ENCODE data around the gene NOC2L. TPM values are rescaled to one million over a fixed set of nuclear protein-coding genes. Genes with fewer than 3 reads are reported as not detected.

NOC2L gene
- total and polyA plus RNA-seq, 9 of the 15 experiments (the other 6 are each of a cell fraction or from before 2014, with no cell fraction given) = 4.0 to 410 (median 200) TPM

DNA sequence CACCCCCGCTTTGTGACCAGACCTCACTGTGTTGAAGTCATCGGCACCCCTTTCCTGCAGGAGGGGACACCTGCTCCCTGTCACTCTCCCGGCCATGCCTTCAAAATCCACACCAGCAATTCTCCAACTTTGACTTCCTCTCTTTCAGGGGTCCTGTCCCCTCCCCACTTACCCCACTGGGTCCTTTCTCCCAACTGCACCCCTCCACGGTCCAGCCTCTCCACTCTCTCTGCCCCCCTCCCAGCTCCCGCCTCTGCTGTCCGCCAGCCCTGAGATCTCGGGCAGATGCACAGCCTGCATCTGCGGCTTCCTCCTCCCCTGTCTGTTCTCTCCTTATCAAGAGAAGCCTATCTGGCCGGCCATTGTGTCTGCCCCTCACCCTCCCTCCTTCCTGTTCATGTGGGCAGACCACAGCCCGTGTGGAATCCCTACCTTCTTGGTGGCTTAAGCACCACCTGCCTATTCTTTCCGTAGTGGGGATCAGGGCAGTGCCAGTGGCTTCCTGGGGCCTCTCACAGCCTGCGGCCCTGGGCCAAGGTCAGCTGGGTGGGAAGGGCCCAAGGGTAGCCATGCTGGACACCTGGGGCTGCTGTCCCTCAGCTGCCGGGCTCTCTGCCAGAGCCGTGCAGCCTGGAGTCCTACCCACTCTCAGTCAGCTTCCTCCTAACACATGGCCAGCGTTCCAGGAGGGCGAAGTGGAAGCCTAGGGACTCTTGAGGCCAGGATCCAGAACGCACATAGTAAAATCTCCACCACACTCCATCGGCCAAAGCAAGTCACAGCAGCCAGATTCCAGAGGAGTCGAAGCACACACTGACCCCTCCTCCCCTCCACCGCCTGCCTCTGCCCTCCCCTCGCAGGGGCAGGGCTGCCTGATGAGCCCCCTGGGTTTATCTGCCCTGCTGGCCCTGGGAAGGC, 46.0 kb upstream of the NOC2L start (continued):
- TF ChIP-seq SP1 (CRISPR knock-in tag; IDR thresholded peaks at IDR 0.05) = peak; percentile 31; the same call in 1 of the 2 replicates
- TF ChIP-seq SRSF1 (IDR thresholded peaks at IDR 0.05; ENCODE audit: low read depth, low read length) = no peak
- peak; percentile 89 for TF ChIP-seq CTBP1 (IDR thresholded peaks at IDR 0.05; ENCODE audit: borderline replicate concordance)
- peak in 1 of 2 experiments; percentile 38; a peak in 1 of 4 replicates for TF ChIP-seq ZNF639 (CRISPR knock-in tag; conservative IDR thresholded peaks at IDR 0.05 in 1 of 2, IDR thresholded peaks at IDR 0.05 in 1 of 2)
- TF ChIP-seq MTF1 (CRISPR knock-in tag; IDR thresholded peaks at IDR 0.05; ENCODE audit: borderline replicate concordance) = no peak
- TF ChIP-seq, protein P1, sequence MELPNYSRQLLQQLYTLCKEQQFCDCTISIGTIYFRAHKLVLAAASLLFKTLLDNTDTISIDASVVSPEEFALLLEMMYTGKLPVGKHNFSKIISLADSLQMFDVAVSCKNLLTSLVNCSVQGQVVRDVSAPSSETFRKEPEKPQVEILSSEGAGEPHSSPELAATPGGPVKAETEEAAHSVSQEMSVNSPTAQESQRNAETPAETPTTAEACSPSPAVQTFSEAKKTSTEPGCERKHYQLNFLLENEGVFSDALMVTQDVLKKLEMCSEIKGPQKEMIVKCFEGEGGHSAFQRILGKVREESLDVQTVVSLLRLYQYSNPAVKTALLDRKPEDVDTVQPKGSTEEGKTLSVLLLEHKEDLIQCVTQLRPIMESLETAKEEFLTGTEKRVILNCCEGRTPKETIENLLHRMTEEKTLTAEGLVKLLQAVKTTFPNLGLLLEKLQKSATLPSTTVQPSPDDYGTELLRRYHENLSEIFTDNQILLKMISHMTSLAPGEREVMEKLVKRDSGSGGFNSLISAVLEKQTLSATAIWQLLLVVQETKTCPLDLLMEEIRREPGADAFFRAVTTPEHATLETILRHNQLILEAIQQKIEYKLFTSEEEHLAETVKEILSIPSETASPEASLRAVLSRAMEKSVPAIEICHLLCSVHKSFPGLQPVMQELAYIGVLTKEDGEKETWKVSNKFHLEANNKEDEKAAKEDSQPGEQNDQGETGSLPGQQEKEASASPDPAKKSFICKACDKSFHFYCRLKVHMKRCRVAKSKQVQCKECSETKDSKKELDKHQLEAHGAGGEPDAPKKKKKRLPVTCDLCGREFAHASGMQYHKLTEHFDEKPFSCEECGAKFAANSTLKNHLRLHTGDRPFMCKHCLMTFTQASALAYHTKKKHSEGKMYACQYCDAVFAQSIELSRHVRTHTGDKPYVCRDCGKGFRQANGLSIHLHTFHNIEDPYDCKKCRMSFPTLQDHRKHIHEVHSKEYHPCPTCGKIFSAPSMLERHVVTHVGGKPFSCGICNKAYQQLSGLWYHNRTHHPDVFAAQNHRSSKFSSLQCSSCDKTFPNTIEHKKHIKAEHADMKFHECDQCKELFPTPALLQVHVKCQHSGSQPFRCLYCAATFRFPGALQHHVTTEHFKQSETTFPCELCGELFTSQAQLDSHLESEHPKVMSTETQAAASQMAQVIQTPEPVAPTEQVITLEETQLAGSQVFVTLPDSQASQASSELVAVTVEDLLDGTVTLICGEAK (IDR thresholded peaks at IDR 0.05) = peak; percentile 59; the same call in 1 of the 2 replicates
- TF ChIP-seq, protein P1 (CRISPR knock-in tag; IDR thresholded peaks at IDR 0.05) = no peak
- TF ChIP-seq ILF3 (IDR thresholded peaks at IDR 0.05; ENCODE audit: borderline replicate concordance) = no peak
- TF ChIP-seq MTA3 (IDR thresholded peaks at IDR 0.05; ENCODE audit: borderline replicate concordance) = peak; percentile 89; the same call in 1 of the 2 replicates
- TF ChIP-seq ESRRA (IDR thresholded peaks at IDR 0.05; ENCODE audit: borderline replicate concordance, low read depth) = peak; percentile 84
- TF ChIP-seq NFE2L1 (tag; IDR thresholded peaks at IDR 0.05; ENCODE audit: borderline replicate concordance, low read depth) = no peak
- no peak for TF ChIP-seq TRIM28 (IDR thresholded peaks at IDR 0.05)
- TF ChIP-seq ZNF212 (CRISPR knock-in tag; IDR thresholded peaks at IDR 0.05) = no peak
- no peak for TF ChIP-seq NBN (IDR thresholded peaks at IDR 0.05; ENCODE audit: low read depth)
- peak; percentile 44 for TF ChIP-seq HMGN3 (IDR thresholded peaks at IDR 0.05; ENCODE audit: borderline replicate concordance, extremely low read depth, insufficient read length, low read depth, low read length)
- peak; percentile 42; the same call in 1 of the 2 replicates for TF ChIP-seq TAL1 (IDR thresholded peaks at IDR 0.05)
- no peak for TF ChIP-seq IFI16 (CRISPR knock-in tag; IDR thresholded peaks at IDR 0.05)
